Measurements from ENCODE around the gene GOSR2. TPM values are rescaled to one million over a fixed set of nuclear protein-coding genes. Genes with fewer than 3 reads are reported as not detected.

GOSR2 gene
- total and polyA plus RNA-seq, 9 of the 15 experiments (the other 6 are each of a cell fraction or from before 2014, with no cell fraction given) = 32.7 to 96.3 (median 48.9) TPM

DNA sequence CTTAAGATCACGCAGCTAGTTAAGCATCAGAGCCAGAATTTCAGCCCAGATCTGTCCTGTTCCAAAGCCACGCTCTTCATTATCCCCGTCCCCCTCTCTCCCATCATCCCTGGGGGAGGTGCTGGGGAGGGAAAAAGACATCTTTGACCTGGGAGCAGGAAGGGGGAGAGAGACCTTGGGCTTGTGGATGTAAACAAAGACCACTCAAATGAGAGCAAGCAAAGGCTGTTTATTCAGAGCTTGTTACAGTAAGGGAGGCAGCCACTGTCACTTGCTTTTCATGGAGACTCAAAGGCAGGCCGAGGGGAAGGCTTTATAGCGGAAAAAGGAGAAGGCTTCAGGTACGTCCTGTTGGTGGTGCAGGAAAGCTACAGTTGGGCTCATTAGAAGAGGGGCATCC lies 59.6 kb downstream of the GOSR2 start (continued):
- TF ChIP-seq, protein P1, sequence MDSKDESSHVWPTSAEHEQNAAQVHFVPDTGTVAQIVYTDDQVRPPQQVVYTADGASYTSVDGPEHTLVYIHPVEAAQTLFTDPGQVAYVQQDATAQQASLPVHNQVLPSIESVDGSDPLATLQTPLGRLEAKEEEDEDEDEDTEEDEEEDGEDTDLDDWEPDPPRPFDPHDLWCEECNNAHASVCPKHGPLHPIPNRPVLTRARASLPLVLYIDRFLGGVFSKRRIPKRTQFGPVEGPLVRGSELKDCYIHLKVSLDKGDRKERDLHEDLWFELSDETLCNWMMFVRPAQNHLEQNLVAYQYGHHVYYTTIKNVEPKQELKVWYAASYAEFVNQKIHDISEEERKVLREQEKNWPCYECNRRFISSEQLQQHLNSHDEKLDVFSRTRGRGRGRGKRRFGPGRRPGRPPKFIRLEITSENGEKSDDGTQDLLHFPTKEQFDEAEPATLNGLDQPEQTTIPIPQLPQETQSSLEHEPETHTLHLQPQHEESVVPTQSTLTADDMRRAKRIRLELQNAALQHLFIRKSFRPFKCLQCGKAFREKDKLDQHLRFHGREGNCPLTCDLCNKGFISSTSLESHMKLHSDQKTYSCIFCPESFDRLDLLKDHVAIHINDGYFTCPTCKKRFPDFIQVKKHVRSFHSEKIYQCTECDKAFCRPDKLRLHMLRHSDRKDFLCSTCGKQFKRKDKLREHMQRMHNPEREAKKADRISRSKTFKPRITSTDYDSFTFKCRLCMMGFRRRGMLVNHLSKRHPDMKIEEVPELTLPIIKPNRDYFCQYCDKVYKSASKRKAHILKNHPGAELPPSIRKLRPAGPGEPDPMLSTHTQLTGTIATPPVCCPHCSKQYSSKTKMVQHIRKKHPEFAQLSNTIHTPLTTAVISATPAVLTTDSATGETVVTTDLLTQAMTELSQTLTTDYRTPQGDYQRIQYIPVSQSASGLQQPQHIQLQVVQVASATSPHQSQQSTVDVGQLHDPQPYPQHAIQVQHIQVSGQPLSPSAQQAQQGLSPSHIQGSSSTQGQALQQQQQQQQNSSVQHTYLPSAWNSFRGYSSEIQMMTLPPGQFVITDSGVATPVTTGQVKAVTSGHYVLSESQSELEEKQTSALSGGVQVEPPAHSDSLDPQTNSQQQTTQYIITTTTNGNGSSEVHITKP (IDR thresholded peaks at IDR 0.05; ENCODE audit: partially characterized antibody) = no peak
- TF ChIP-seq ESRRB (CRISPR knock-in tag; IDR thresholded peaks at IDR 0.05; ENCODE audit: borderline replicate concordance) (no peak), HNRNPH1 (optimal IDR thresholded peaks at IDR 0.05; ENCODE audit: low read depth, low read length) (no peak), SIN3B (IDR thresholded peaks at IDR 0.05; ENCODE audit: low read depth) (no peak), COPS2 (conservative IDR thresholded peaks at IDR 0.05) (no peak), FUS (optimal IDR thresholded peaks at IDR 0.05; ENCODE audit: low read depth, low read length) (no peak), DACH1 (IDR thresholded peaks at IDR 0.05; ENCODE audit: partially characterized antibody) (no peak), ZBTB17 (CRISPR knock-in tag; IDR thresholded peaks at IDR 0.05) (no peak)
- TF ChIP-seq, protein P2, sequence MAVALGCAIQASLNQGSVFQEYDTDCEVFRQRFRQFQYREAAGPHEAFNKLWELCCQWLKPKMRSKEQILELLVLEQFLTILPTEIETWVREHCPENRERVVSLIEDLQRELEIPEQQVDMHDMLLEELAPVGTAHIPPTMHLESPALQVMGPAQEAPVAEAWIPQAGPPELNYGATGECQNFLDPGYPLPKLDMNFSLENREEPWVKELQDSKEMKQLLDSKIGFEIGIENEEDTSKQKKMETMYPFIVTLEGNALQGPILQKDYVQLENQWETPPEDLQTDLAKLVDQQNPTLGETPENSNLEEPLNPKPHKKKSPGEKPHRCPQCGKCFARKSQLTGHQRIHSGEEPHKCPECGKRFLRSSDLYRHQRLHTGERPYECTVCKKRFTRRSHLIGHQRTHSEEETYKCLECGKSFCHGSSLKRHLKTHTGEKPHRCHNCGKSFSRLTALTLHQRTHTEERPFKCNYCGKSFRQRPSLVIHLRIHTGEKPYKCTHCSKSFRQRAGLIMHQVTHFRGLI (CRISPR knock-in tag; IDR thresholded peaks at IDR 0.05) = no peak
- TF ChIP-seq, protein P3, sequence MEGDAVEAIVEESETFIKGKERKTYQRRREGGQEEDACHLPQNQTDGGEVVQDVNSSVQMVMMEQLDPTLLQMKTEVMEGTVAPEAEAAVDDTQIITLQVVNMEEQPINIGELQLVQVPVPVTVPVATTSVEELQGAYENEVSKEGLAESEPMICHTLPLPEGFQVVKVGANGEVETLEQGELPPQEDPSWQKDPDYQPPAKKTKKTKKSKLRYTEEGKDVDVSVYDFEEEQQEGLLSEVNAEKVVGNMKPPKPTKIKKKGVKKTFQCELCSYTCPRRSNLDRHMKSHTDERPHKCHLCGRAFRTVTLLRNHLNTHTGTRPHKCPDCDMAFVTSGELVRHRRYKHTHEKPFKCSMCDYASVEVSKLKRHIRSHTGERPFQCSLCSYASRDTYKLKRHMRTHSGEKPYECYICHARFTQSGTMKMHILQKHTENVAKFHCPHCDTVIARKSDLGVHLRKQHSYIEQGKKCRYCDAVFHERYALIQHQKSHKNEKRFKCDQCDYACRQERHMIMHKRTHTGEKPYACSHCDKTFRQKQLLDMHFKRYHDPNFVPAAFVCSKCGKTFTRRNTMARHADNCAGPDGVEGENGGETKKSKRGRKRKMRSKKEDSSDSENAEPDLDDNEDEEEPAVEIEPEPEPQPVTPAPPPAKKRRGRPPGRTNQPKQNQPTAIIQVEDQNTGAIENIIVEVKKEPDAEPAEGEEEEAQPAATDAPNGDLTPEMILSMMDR (IDR thresholded peaks at IDR 0.05 in 2 of 3, conservative IDR thresholded peaks at IDR 0.05 in 1 of 3; ENCODE audit: insufficient read depth in 2 of 3, low read depth in 1 of 3, low read length in 3 of 3) = no peak
